GM18861 (cell line): ENCODE data around the gene PITPNC1.
"Not testable (repeated sequence)": the region's sequence is repeated elsewhere in the genome, so short reads cannot be mapped to it uniquely, and the experiment has no call there.

Source experiments
- ATAC-seq: cut with Tn5 transposase; IDR thresholded peaks from one replicate; pipeline ENCODE4 v1.9.1; 2021; ENCODE audit not compliant: unreplicated experiment

PITPNC1 gene

DNA sequence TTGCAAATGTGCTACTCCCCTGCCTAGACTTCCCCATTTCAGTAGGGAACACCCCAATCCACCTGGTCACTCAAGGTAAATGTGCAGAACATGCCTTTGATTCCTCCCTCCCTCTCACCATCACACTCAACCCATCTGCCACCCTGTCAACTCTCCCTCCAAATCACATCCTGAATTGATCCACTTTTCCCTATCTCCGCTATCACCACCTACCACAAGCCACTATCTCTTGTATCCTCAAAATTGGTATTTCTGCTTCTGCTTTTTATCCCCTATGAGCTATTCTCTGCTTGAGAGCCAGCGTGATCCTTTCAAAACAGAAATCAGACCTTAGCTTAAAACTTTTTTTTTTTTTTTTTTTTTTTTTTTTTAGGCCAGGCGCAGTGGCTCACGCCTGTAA is 335.3 kb downstream of the PITPNC1 start:
- no peak for ATAC-seq

DNA sequence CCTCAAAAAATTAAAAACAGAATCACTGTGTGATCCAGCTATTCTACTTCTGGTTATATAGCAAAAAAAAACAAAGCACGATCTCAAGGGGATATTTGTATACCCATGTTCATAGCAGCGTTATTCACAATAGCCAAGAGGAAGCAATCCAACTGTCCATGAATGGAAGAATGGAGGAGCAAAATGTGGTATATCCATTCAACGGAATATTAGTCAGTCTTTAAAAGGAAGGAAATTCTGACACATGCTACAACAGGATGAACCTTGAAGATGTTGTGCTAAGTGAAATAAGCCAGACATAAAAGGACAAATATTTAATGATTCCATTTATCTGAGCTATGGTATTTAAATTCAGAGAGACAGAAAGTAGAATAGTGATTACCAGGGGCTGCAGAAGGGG is 336.1 kb downstream of the PITPNC1 start:
- ATAC-seq = no peak

DNA sequence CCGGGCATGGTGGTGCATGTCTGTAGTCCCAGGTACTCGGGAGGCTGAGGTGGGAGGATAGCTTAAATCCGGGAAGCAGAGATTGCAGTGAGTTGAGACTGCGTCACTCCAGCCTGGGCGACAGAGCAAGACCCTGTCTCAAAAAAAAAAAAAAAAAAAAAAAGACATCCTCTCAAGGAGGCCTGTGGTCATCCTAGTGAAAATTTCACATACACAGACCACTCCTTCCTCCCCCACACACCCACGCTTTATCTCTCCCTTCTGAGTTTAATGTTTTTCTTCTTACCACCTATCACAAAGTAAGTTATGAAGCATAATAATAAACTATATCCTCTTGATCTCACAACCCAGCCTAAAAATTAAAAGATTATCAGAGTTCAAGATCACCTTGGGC is 339.3 kb downstream of the PITPNC1 start:
- no peak for ATAC-seq

DNA sequence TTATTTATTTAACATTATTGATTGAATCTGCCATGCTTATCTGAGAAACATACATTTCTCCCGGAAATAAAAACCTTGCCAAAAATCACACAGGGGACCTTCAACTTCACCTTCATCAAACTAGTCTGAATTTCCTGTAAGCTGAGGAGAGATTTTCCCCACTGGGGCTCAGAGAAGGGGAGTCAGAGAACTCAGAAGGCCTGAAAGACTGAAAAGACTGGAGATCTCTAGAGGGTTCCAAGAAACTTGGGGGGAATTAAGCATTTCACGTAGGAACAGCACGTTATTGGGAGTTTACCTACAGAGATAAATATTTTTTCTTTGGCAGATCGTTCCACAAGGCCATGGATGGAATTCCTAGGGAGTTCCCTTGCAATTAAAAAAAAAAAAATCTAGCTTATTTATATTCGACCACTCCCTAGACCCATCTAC is 340.1 kb downstream of the PITPNC1 start:
- ATAC-seq = peak; percentile 3

DNA sequence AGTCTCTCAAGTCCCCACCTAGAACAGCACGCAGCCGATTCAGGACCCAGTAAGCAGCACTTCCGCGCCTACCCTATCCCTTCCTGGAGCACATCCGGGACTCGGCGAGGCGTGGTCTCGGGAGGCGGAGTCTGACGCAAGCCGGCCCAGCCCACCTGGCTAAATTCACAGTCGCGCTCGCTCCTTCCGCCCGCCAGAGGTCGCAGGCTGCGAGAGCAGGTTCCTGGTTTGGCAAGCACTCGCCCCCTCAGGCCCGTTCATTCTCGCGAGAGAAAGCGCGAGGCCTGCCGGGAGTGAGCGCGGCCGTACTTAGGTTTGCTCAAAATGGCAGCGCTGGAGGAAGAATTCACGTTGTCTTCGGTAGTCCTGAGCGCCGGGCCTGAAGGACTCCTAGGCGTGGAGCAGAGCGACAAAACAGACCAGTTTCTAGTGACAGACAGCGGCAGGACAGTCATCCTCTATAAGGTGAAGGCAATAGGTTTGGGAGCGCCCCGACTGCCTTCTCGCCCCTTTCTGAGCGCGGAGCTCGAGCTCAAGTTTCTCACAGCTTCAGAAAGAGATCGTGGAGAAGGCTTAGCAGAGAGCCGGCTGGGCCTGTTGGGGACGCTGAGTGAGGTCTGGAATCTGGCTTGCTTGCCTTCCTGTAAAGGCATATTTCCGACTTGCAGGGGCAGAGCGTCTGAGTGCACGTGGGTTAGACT is 340.7 kb downstream of the PITPNC1 start, which contains the start of gene NOL11:
Gene NOL11, plus strand, starts transcription at position 313 of the 701 bp plus-strand sequence. Its CDS starts 12 bp downstream, at position 325.
- ATAC-seq = peak; percentile 87

DNA sequence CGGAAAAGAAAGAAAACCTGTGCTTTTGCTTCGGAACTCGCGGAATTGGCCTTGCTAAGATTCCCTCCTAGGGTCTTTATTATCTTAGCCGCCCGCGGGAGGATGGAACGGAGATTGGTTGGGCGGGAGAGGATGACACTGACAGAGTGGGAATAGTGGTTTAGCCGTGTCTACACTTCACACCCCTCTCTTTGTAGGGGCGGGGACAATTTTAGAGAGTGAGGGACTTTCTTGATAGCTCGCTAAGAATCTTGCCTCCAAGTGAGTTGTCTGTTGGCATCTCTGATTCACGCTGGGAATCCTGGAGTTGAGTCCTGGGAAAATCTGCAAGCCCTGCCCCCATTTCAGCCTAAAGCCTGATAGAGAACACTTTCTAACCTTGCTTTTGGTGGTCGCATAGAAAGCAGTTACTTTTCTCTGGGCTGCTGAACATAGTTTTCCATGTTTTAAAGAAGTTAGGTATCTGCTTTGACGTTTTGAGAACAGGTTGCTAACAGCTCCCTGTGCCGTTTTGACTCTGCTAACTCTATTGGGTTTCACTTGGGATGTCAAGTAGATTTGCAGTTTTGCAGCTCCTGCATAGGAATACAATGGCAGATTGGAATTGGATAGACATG is 341.4 kb downstream of the PITPNC1 start:
- ATAC-seq = no peak

GRCh38 chr17:67725373-67725791 is 348.3 kb downstream of the PITPNC1 start:
- ATAC-seq = no peak

- no peak for ATAC-seq
Measured at GRCh38 chr17:67725807-67726206, 348.7 kb downstream of the PITPNC1 start.

- ATAC-seq = not testable (repeated sequence)
Measured at GRCh38 chr17:67727152-67728039, 350.3 kb downstream of the PITPNC1 start.

GRCh38 chr17:67729903-67730302 is 352.8 kb downstream of the PITPNC1 start:
- no peak for ATAC-seq

- no peak for ATAC-seq
Measured at GRCh38 chr17:67730731-67731130, 353.6 kb downstream of the PITPNC1 start.

DNA sequence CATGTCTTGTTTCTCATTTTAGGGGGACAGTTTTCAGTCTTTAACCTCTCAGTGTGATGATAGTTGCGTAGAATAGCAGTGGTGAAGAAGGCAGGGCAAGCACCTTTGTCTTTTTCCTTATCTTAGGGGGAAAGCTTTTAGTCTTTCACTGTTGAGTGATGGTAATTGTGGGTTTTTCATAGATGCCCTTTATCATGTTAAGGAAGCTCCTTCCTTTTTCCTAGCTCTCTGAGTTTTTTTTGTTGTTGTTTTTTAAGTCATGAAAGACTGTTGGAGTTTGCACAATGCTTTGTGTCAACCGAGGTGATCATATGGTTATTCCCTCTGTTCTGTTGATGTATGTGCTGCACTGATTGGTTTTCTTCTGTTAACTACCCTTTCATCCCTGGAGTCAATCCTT is 356.4 kb downstream of the PITPNC1 start:
- no peak for ATAC-seq

DNA sequence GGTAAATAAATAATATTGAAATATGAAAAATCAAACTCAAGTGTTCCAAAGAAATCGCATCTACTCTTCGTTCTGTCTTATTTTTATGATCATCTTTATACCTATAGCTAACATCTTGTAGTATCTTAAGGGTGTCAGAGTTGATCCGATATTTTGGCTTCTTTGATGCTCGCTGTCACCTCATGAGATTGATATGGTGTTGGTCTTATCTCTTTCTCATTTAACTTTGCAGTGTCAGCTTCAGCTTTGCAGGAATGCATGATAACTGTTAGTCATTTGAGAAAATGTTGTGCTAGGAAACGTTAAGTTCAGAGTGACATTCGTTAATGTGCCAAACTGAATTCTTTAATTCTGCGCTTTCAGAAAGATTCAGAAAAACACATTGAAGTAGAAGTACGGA is 360.1 kb downstream of the PITPNC1 start:
- ATAC-seq = no peak

DNA sequence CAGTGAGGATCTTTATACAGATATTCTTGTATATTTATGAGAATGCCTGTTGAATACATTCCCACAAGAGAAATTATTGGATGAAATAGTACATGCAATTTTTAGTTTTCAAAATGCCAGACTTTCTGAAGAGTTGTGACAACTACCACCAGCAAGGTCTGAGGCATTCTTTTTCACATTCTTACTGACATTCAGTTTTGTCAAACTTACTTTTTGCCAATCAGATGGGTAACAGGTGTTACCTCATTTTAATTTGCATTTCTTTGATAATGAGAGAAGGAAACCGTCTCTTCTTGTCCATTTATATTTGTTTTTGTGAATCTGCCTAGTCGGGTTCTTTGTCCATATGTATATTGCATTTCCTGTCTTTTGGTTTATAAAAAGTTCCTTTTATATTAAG is 364.9 kb downstream of the PITPNC1 start:
- ATAC-seq = no peak
